Neuronal stem cell (in vitro differentiated cells): Measurements from ENCODE around the gene NDUFS2.
A peak's percentile ranks its signal among the peaks of the same experiment; 100 is the strongest.

Experiments used
- DNase-seq: peaks from one replicate; pipeline ENCODE4 v3.0.0-alpha.2; 2013; ENCODE audit warnings: low spot score
- H2AFZ ChIP-seq: one replicate; pipeline ENCODE4 v1.6.1; 2013; ENCODE audit warnings: mild to moderate bottlenecking, low read length, inconsistent platforms
- H2AK5ac ChIP-seq: 2 replicates; pipeline ENCODE4 v1.6.1; 2013; ENCODE audit warnings: low read depth, mild to moderate bottlenecking, inconsistent platforms, low read length, moderate library complexity, mixed read lengths
- H2BK120ac ChIP-seq: 2 replicates; pipeline ENCODE4 v1.6.1; 2013; ENCODE audit warnings: low read depth, mild to moderate bottlenecking, inconsistent platforms, low read length, moderate library complexity, mixed read lengths
- H2BK12ac ChIP-seq: one replicate; pipeline ENCODE4 v1.6.1; 2013; ENCODE audit warnings: low read length, inconsistent platforms
- H2BK15ac ChIP-seq: 2 replicates; pipeline ENCODE4 v1.6.1; 2013; ENCODE audit warnings: mild to moderate bottlenecking, low read length, inconsistent platforms, mixed read lengths
- H2BK5ac ChIP-seq: one replicate; pipeline ENCODE4 v1.6.1; 2013; ENCODE audit warnings: inconsistent platforms, mild to moderate bottlenecking, low read length, moderate library complexity
- H3K14ac ChIP-seq: one replicate; pipeline ENCODE4 v1.6.1; 2013; ENCODE audit warnings: low read length, inconsistent platforms
- H3K18ac ChIP-seq: 2 replicates; pipeline ENCODE4 v1.6.1; 2013; ENCODE audit warnings: low read length, inconsistent platforms
- H3K23ac ChIP-seq: 2 replicates; pipeline ENCODE4 v1.6.1; 2013; ENCODE audit warnings: low read depth, mild to moderate bottlenecking, mixed read lengths, low read length, inconsistent platforms; ENCODE audit not compliant: poor library complexity
- H3K27ac ChIP-seq: replicated peaks from 3 replicates; pipeline ENCODE4 v1.5.1; 2013; ENCODE audit warnings: low read length, inconsistent platforms
- H3K27me3 ChIP-seq, 3 experiments: 2 replicates each; pipeline ENCODE4 v1.6.1; 2013; ENCODE audit warnings: low read length in 3 of 3, mild to moderate bottlenecking in 2 of 3, inconsistent platforms in 1 of 3, low read depth in 1 of 3, mixed read lengths in 1 of 3, moderate library complexity in 1 of 3; ENCODE audit not compliant: control insufficient read depth in 3 of 3, insufficient read depth in 3 of 3
- H3K36me3 ChIP-seq, 2 donors: replicated peaks in 1 of 2; 2 replicates each; pipeline ENCODE4 v1.6.1; 2013; ENCODE audit warnings: low read length in 2 of 2; ENCODE audit not compliant: control insufficient read depth in 2 of 2, insufficient read depth in 2 of 2
- H3K4ac ChIP-seq: 2 replicates; pipeline ENCODE4 v1.6.1; 2013; ENCODE audit warnings: inconsistent platforms, mild to moderate bottlenecking, low read length, moderate library complexity
- H3K4me1 ChIP-seq, 2 donors: 1 replicate in 1 of 2; 2 replicates in 1 of 2; pipeline ENCODE4 v1.6.1; 2013; ENCODE audit warnings: low read length in 2 of 2, low read depth in 1 of 2; ENCODE audit not compliant: control insufficient read depth in 2 of 2, insufficient read depth in 1 of 2
- H3K4me2 ChIP-seq: one replicate; pipeline ENCODE4 v1.6.1; 2013; ENCODE audit warnings: mild to moderate bottlenecking, low read length, inconsistent platforms; ENCODE audit not compliant: insufficient read depth, poor library complexity, severe bottlenecking
- H3K4me3 ChIP-seq, 2 donors: 2 replicates each; pipeline ENCODE4 v1.5.1; 2013; ENCODE audit warnings: low read length in 2 of 2, mild to moderate bottlenecking in 2 of 2, inconsistent platforms in 1 of 2, moderate library complexity in 1 of 2
- H3K79me1 ChIP-seq: one replicate; pipeline ENCODE4 v1.6.1; 2013; ENCODE audit warnings: low read depth, mild to moderate bottlenecking, inconsistent platforms, low read length, moderate library complexity
- H3K9ac ChIP-seq: one replicate; pipeline ENCODE4 v1.6.1; 2013; ENCODE audit warnings: mild to moderate bottlenecking, low read depth, low read length, inconsistent platforms; ENCODE audit not compliant: poor library complexity
- H3K9me3 ChIP-seq, 2 donors: replicated peaks in 1 of 2; 2 replicates each; pipeline versions ENCODE3 to v1.6.1; 2013; ENCODE audit warnings: low read length in 2 of 2, mild to moderate bottlenecking in 2 of 2, inconsistent platforms in 1 of 2, low read depth in 1 of 2, mixed read lengths in 1 of 2, moderate library complexity in 1 of 2; ENCODE audit not compliant: control insufficient read depth in 2 of 2, insufficient read depth in 1 of 2
- H4K8ac ChIP-seq: one replicate; pipeline ENCODE4 v1.6.1; 2013; ENCODE audit warnings: low read depth, mild to moderate bottlenecking, inconsistent platforms, low read length, moderate library complexity
- H4K91ac ChIP-seq: one replicate; pipeline ENCODE4 v1.6.1; 2013; ENCODE audit warnings: low read length, low read depth, mild to moderate bottlenecking, inconsistent platforms; ENCODE audit not compliant: poor library complexity
- WGBS, 2 donors: extraction: QIAGEN DNeasy Blood & Tissue Kit; methylation state at CpG; one replicate each; pipeline ENCODE4 v1.1.7; 2013; ENCODE audit warnings: missing lambda C conversion rate in 2 of 2, mixed read lengths in 1 of 2; ENCODE audit not compliant: insufficient read length in 2 of 2, insufficient replicate concordance in 1 of 2; ENCODE audit errors: extremely low coverage in 2 of 2; 5-methylcytosine and 5-hydroxymethylcytosine counted together

Gene NDUFS2

GRCh38 chr1:161176468-161177111 is 25.6 kb upstream of the NDUFS2 start:
- no peaks in the 10 kb centered on the region for H3K9me3 ChIP-seq
- no peak overlapping the region for H3K4ac ChIP-seq
- H4K91ac ChIP-seq, result no peak overlapping the region
- H3K14ac ChIP-seq, result no peak overlapping the region
- peak overlapping the region; percentile 95 for H2AFZ ChIP-seq
- H4K8ac ChIP-seq, result no peak overlapping the region
- H3K4me1 ChIP-seq, result peaks cover 6 to 10% of the 10 kb centered on the region in 2 donors
- H3K4me2 ChIP-seq, result peak overlapping the region; percentile 90
- H3K27me3 ChIP-seq, result no peaks in the 10 kb centered on the region
- peak overlapping the region; percentile 92 for H3K18ac ChIP-seq
- H3K9ac ChIP-seq, result peak overlapping the region; percentile 95
- no peak overlapping the region for H3K27ac ChIP-seq
- DNase-seq, result no peak
- peak overlapping the region; percentile 79 to 84 for H3K4me3 ChIP-seq
- no CpG with 5 or more reads among the region's 17 CpGs for WGBS, 2 donors
- H2BK120ac ChIP-seq, result no peak overlapping the region
- H2BK12ac ChIP-seq, result no peak overlapping the region
- peak overlapping the region; percentile 43 for H2AK5ac ChIP-seq
- peaks cover 27 to 43% of the 10 kb centered on the region in 2 donors for H3K36me3 ChIP-seq
- H3K79me1 ChIP-seq, result peaks cover 6% of the 10 kb centered on the region
- peak overlapping the region; percentile 84 for H2BK5ac ChIP-seq
- H2BK15ac ChIP-seq, result no peak overlapping the region
- peak overlapping the region; percentile 76 for H3K23ac ChIP-seq

- H4K8ac ChIP-seq, result no peak within 1 kb of the TSS
- peak; percentile 82 for DNase-seq
- peak within 1 kb of the TSS; percentile 90 for H3K4me2 ChIP-seq
- H3K4ac ChIP-seq, result no peak within 1 kb of the TSS
- peaks cover 6% of the 10 kb centered on the region for H3K79me1 ChIP-seq
- peak within 1 kb of the TSS; percentile 92 for H3K18ac ChIP-seq
- no peak within 1 kb of the TSS for H2BK12ac ChIP-seq
- H2AFZ ChIP-seq, result peak within 1 kb of the TSS; percentile 95
- H3K4me1 ChIP-seq, result peaks cover 6 to 10% of the 10 kb centered on the region in 2 donors
- H3K23ac ChIP-seq, result peak within 1 kb of the TSS; percentile 76
- H3K27ac ChIP-seq, result no peak within 1 kb of the TSS
- no peak within 1 kb of the TSS for H2BK120ac ChIP-seq
- H3K4me3 ChIP-seq, result peak within 1 kb of the TSS; percentile 79 to 84
- H3K27me3 ChIP-seq, result no peaks in the 10 kb centered on the region
- peak within 1 kb of the TSS; percentile 95 for H3K9ac ChIP-seq
- H3K36me3 ChIP-seq, result peaks cover 22 to 36% of the 10 kb centered on the region in 2 donors
- H2BK5ac ChIP-seq, result peak within 1 kb of the TSS; percentile 84
- peak within 1 kb of the TSS; percentile 82 for H2BK15ac ChIP-seq
- no peak within 1 kb of the TSS for H3K14ac ChIP-seq
- H2AK5ac ChIP-seq, result peak within 1 kb of the TSS; percentile 43
- H4K91ac ChIP-seq, result no peak within 1 kb of the TSS
- no peaks in the 10 kb centered on the region for H3K9me3 ChIP-seq
- no CpG with 5 or more reads among the region's 50 CpGs for WGBS, 2 donors
Measured at GRCh38 chr1:161177112-161177935, 24.8 kb upstream of the NDUFS2 start, which contains the start of gene B4GALT3. Gene B4GALT3, minus strand, starts transcription at chr1:161177507. Its CDS starts 1,447 bp downstream, at chr1:161176060.

- peak overlapping the region; percentile 95 for H2AFZ ChIP-seq
- no peak overlapping the region for H2BK15ac ChIP-seq
- H3K4me2 ChIP-seq, result peak overlapping the region; percentile 82
- H3K36me3 ChIP-seq, result peaks cover 20 to 30% of the 10 kb centered on the region in 2 donors
- no peak overlapping the region for H2BK120ac ChIP-seq
- H3K27me3 ChIP-seq, result no peaks in the 10 kb centered on the region
- H3K9ac ChIP-seq, result no peak overlapping the region
- H3K79me1 ChIP-seq, result peaks cover 6% of the 10 kb centered on the region
- no peak overlapping the region for H3K14ac ChIP-seq
- H2BK5ac ChIP-seq, result no peak overlapping the region
- no peaks in the 10 kb centered on the region for H3K9me3 ChIP-seq
- H3K18ac ChIP-seq, result no peak overlapping the region
- H4K8ac ChIP-seq, result no peak overlapping the region
- DNase-seq, result no peak
- no peak overlapping the region for H3K4ac ChIP-seq
- no peak overlapping the region for H3K23ac ChIP-seq
- H3K27ac ChIP-seq, result no peak overlapping the region
- no peak overlapping the region for H2AK5ac ChIP-seq
- H3K4me1 ChIP-seq, result peaks cover 6 to 10% of the 10 kb centered on the region in 2 donors
- H4K91ac ChIP-seq, result no peak overlapping the region
- peak overlapping the region; percentile 76 to 79 for H3K4me3 ChIP-seq
- no CpG with 5 or more reads among the region's 9 CpGs for WGBS, 2 donors
- no peak overlapping the region for H2BK12ac ChIP-seq
Measured at GRCh38 chr1:161177936-161178244, 24.3 kb upstream of the NDUFS2 start.

- no CpG with 5 or more reads among the region's 3 CpGs for WGBS, 2 donors
Measured at GRCh38 chr1:161179698-161180097, 22.5 kb upstream of the NDUFS2 start.

More at GRCh38 chr1:161179698-161180097, 22.5 kb upstream of the NDUFS2 start:
- H3K79me1 ChIP-seq, result peaks cover 6% of the 10 kb centered on the region
- peaks cover 8 to 14% of the 10 kb centered on the region in 2 donors for H3K36me3 ChIP-seq
- no peak overlapping the region for H3K9ac ChIP-seq
- H2AFZ ChIP-seq, result no peak overlapping the region
- H3K4me3 ChIP-seq, result no peak overlapping the region
- no peak overlapping the region for H2AK5ac ChIP-seq
- H4K8ac ChIP-seq, result no peak overlapping the region
- no peak overlapping the region for H2BK12ac ChIP-seq
- H3K4me2 ChIP-seq, result no peak overlapping the region
- H3K14ac ChIP-seq, result no peak overlapping the region
- no peak overlapping the region for H4K91ac ChIP-seq
- no peaks in the 10 kb centered on the region for H3K27me3 ChIP-seq
- no peak overlapping the region for H3K27ac ChIP-seq
- H3K9me3 ChIP-seq, result no peaks in the 10 kb centered on the region
- DNase-seq, result no peak
- H3K4ac ChIP-seq, result no peak overlapping the region
- peaks cover 6 to 10% of the 10 kb centered on the region in 2 donors for H3K4me1 ChIP-seq
- no peak overlapping the region for H2BK5ac ChIP-seq
- no peak overlapping the region for H2BK15ac ChIP-seq
- no peak overlapping the region for H3K18ac ChIP-seq
- H2BK120ac ChIP-seq, result no peak overlapping the region
- no peak overlapping the region for H3K23ac ChIP-seq
